Measurements from ENCODE around the gene COASY. TPM values are rescaled to one million over a fixed set of nuclear protein-coding genes. Genes with fewer than 3 reads are reported as not detected.
A peak's percentile ranks its signal among the peaks of the same experiment; 100 is the strongest.

COASY gene
- total RNA-seq, 1 experiment from 2014 or later = 138 TPM

GRCh38 chr17:42521666-42522262 is 40.2 kb upstream of the COASY start:
- H3K4me3 Mint-ChIP-seq (ENCODE audit: unreplicated experiment) = no peak overlapping the region
- H3K36me3 ChIP-seq (ENCODE audit: control insufficient read depth, insufficient read depth, low read length) = peaks cover 1% of the 10 kb centered on the region
- no peak for DNase-seq
- H3K27me3 ChIP-seq (replicated peaks; ENCODE audit: control insufficient read depth, insufficient read depth, low read length) = no peaks in the 10 kb centered on the region
- H3K9me3 Mint-ChIP-seq (ENCODE audit: unreplicated experiment) = no peaks in the 10 kb centered on the region
- peak overlapping the region; percentile 90 for H3K27ac Mint-ChIP-seq (ENCODE audit: unreplicated experiment)
- H3K27me3 Mint-ChIP-seq (ENCODE audit: insufficient read depth, unreplicated experiment) = no peaks in the 10 kb centered on the region
- ChIA-PET CTCF (no interaction called here), POLR2A (no interaction called here)
- H3K4me1 Mint-ChIP-seq (ENCODE audit: low read depth, unreplicated experiment) = peaks cover 62% of the 10 kb centered on the region
- intact Hi-C loops (cut with micrococcal nuclease; ENCODE audit: unreplicated experiment) = no loop called here
- no peak overlapping the region for H3K4me3 ChIP-seq (ENCODE audit: low read depth, low read length)
- no TSS peak for BruUV-seq (replicated peaks)
- H3K9me3 ChIP-seq = no peaks in the 10 kb centered on the region
- TF ChIP-seq CTCF (IDR thresholded peaks at IDR 0.05; ENCODE audit: insufficient read depth in 1 of 2, low read depth in 1 of 2, low read length in 1 of 2, severe bottlenecking in 1 of 2, unreplicated experiment in 1 of 2) = no peak
- peaks cover 64% of the 10 kb centered on the region for H3K4me1 ChIP-seq
- peaks cover 35% of the 10 kb centered on the region for H3K36me3 Mint-ChIP-seq (ENCODE audit: insufficient read depth, unreplicated experiment)

- intact Hi-C loops (cut with micrococcal nuclease; ENCODE audit: unreplicated experiment) = no loop called here
- H3K4me1 Mint-ChIP-seq (ENCODE audit: low read depth, unreplicated experiment) = peaks cover 66% of the 10 kb centered on the region
- peak overlapping the region; percentile 90 for H3K27ac Mint-ChIP-seq (ENCODE audit: unreplicated experiment)
- Histone ChIP-seq H3K4me3 (ENCODE audit: low read depth, low read length) (no peak overlapping the region), H3K9me3 (no peaks in the 10 kb centered on the region), H3K4me1 (peaks cover 69% of the 10 kb centered on the region), H3K36me3 (ENCODE audit: control insufficient read depth, insufficient read depth, low read length) (peaks cover 1% of the 10 kb centered on the region; the same call in 1 of the 2 replicates), H3K27me3 (replicated peaks; ENCODE audit: control insufficient read depth, insufficient read depth, low read length) (no peaks in the 10 kb centered on the region)
- ChIA-PET POLR2A (interaction anchor here (0.6 kb wide), 1 partner anchor 10 kb away, joined by 4 read pairs; no protein-coding TSS in a partner anchor), CTCF (interaction anchor here (0.8 to 0.9 kb wide), 2 partner anchors 19 to 94 kb away, joined by 3 read pairs; no protein-coding TSS in a partner anchor)
- no TSS peak for BruUV-seq (replicated peaks)
- H3K27me3 Mint-ChIP-seq (ENCODE audit: insufficient read depth, unreplicated experiment) = no peaks in the 10 kb centered on the region
- no peak for DNase-seq
- no peak for TF ChIP-seq CTCF (IDR thresholded peaks at IDR 0.05; ENCODE audit: insufficient read depth in 1 of 2, low read depth in 1 of 2, low read length in 1 of 2, severe bottlenecking in 1 of 2, unreplicated experiment in 1 of 2)
- H3K36me3 Mint-ChIP-seq (ENCODE audit: insufficient read depth, unreplicated experiment) = peaks cover 31% of the 10 kb centered on the region
- no peaks in the 10 kb centered on the region for H3K9me3 Mint-ChIP-seq (ENCODE audit: unreplicated experiment)
- H3K4me3 Mint-ChIP-seq (ENCODE audit: unreplicated experiment) = no peak overlapping the region
These were observed 39.6 kb upstream of the COASY start for GRCh38 chr17:42522263-42522790.

GRCh38 chr17:42522798-42523278 is 39.1 kb upstream of the COASY start:
- Mint-ChIP-seq H3K27me3 (ENCODE audit: insufficient read depth, unreplicated experiment) (no peaks in the 10 kb centered on the region), H3K9me3 (ENCODE audit: unreplicated experiment) (no peaks in the 10 kb centered on the region), H3K36me3 (ENCODE audit: insufficient read depth, unreplicated experiment) (peaks cover 26% of the 10 kb centered on the region), H3K4me1 (ENCODE audit: low read depth, unreplicated experiment) (peaks cover 69% of the 10 kb centered on the region), H3K27ac (ENCODE audit: unreplicated experiment) (peak overlapping the region; percentile 90), H3K4me3 (ENCODE audit: unreplicated experiment) (no peak overlapping the region)
- H3K9me3 ChIP-seq = no peaks in the 10 kb centered on the region
- H3K4me1 ChIP-seq = peaks cover 67% of the 10 kb centered on the region
- BruUV-seq (replicated peaks) = no TSS peak
- H3K4me3 ChIP-seq (ENCODE audit: low read depth, low read length) = no peak overlapping the region
- ChIA-PET CTCF (interaction anchor here (0.8 to 0.9 kb wide), 3 partner anchors 18 to 94 kb away, joined by 3 read pairs; partner anchors contain the start of gene PSMC3IP), POLR2A (interaction anchor here (0.6 kb wide), 1 partner anchor 10 kb away, joined by 4 read pairs; no protein-coding TSS in a partner anchor)
- peaks cover 1% of the 10 kb centered on the region; the same call in 1 of the 2 replicates for H3K36me3 ChIP-seq (ENCODE audit: control insufficient read depth, insufficient read depth, low read length)
- no peak for TF ChIP-seq CTCF (IDR thresholded peaks at IDR 0.05; ENCODE audit: insufficient read depth in 1 of 2, low read depth in 1 of 2, low read length in 1 of 2, severe bottlenecking in 1 of 2, unreplicated experiment in 1 of 2)
- peak; percentile 30 to 47 for DNase-seq
- intact Hi-C loops (cut with micrococcal nuclease; ENCODE audit: unreplicated experiment) = no loop called here
- H3K27me3 ChIP-seq (replicated peaks; ENCODE audit: control insufficient read depth, insufficient read depth, low read length) = no peaks in the 10 kb centered on the region

All from Caco-2 (cell line).